HEK293 (cell line): ENCODE data around the gene VPS11.

ENCODE experiments used
- CTCF ChIA-PET: fragments of 350-600 bp; formaldehyde crosslinking; extraction: SDS; loops from one replicate; lab custom pipeline; 2021; ENCODE audit warnings: antibody characterized with exemption; lab: Yijun Ruan, JAX
- POLR2A ChIA-PET: fragments of 300-600 bp; formaldehyde crosslinking; extraction: SDS; loops from one replicate; lab custom pipeline; 2020; ENCODE audit warnings: antibody characterized with exemption, inconsistent platforms; lab: Yijun Ruan, JAX
- H3K27ac ChIP-seq: fragments of 200-500 bp; sonication (Bioruptor generic); 2 replicates; pipeline ENCODE4 v1.5.1; 2014; ENCODE audit warnings: low read depth, low read length, control low read depth, inconsistent platforms; ENCODE audit errors: extremely low read depth
- H3K36me3 ChIP-seq, 2 experiments: fragments of 200-500 bp in 1 of 2; sonication (Bioruptor generic) in 1 of 2; 1 replicate in 1 of 2; 2 replicates in 1 of 2; pipeline ENCODE4 v1.5.1; 2014 to 2017; ENCODE audit warnings: inconsistent platforms in 2 of 2, low read length in 2 of 2; ENCODE audit not compliant: control insufficient read depth in 2 of 2, insufficient read depth in 1 of 2
- H3K4me1 ChIP-seq: fragments of 200-500 bp; sonication (Bioruptor generic); 2 replicates; pipeline ENCODE4 v1.5.1; 2014; ENCODE audit warnings: mild to moderate bottlenecking, low read length, inconsistent platforms; ENCODE audit not compliant: control insufficient read depth, insufficient read depth
- H3K4me3 ChIP-seq: 2 replicates; pipeline ENCODE4 v1.5.1; 2011; ENCODE audit warnings: low read depth, mild to moderate bottlenecking, control low read depth, low read length, moderate library complexity
- H3K9me3 ChIP-seq: fragments of 200-500 bp; sonication (Bioruptor generic); 2 replicates; pipeline ENCODE4 v1.5.1; 2014; ENCODE audit warnings: low read depth, low read length, inconsistent platforms; ENCODE audit not compliant: control insufficient read depth, insufficient read depth
- GLIS1 ChIP-seq: fragments of 450-650 bp; formaldehyde crosslinking; IDR thresholded peaks from 2 replicates; pipeline ENCODE4 v1.5.1; 2016; ENCODE audit warnings: missing biosample characterization, missing genetic modification characterization
- ZNF211 ChIP-seq: fragments of 450-650 bp; formaldehyde crosslinking; IDR thresholded peaks from 2 replicates; pipeline ENCODE4 v1.5.1; 2016; ENCODE audit warnings: low read depth, missing biosample characterization, missing genetic modification characterization
- ZNF394 ChIP-seq: fragments of 450-650 bp; formaldehyde crosslinking; IDR thresholded peaks from 2 replicates; pipeline ENCODE4 v1.5.1; 2016; ENCODE audit warnings: missing biosample characterization, missing genetic modification characterization, mild to moderate bottlenecking, moderate library complexity, borderline replicate concordance
- ZNF398 ChIP-seq: fragments of 450-650 bp; formaldehyde crosslinking; IDR thresholded peaks from 2 replicates; pipeline ENCODE4 v1.5.1; 2017; ENCODE audit warnings: missing biosample characterization, missing genetic modification characterization
- ZNF426 ChIP-seq: fragments of 450-650 bp; formaldehyde crosslinking; IDR thresholded peaks from 2 replicates; pipeline ENCODE4 v1.5.1; 2017; ENCODE audit warnings: missing biosample characterization, missing genetic modification characterization, mild to moderate bottlenecking, inconsistent platforms, moderate library complexity
- ZNF521 ChIP-seq: fragments of 450-650 bp; formaldehyde crosslinking; IDR thresholded peaks from 2 replicates; pipeline ENCODE4 v1.5.1; 2017; ENCODE audit warnings: missing biosample characterization, mild to moderate bottlenecking, missing genetic modification characterization
- ZNF692 ChIP-seq: fragments of 450-650 bp; formaldehyde crosslinking; IDR thresholded peaks from 2 replicates; pipeline ENCODE4 v1.5.1; 2016; ENCODE audit warnings: missing biosample characterization, missing genetic modification characterization
- TF ChIP-seq, protein P1 (sequence below): fragments of 450-650 bp; formaldehyde crosslinking; IDR thresholded peaks from 2 replicates; pipeline ENCODE4 v1.5.0; 2017; ENCODE audit warnings: missing biosample characterization, missing genetic modification characterization, borderline replicate concordance
- TF ChIP-seq, protein P2 (sequence below): fragments of 450-650 bp; formaldehyde crosslinking; IDR thresholded peaks from 2 replicates; pipeline ENCODE4 v1.5.1; 2016; ENCODE audit warnings: missing biosample characterization, missing genetic modification characterization
- TF ChIP-seq, protein P3 (sequence below): fragments of 450-650 bp; formaldehyde crosslinking; IDR thresholded peaks from 2 replicates; pipeline ENCODE4 v1.5.1; 2017; ENCODE audit warnings: missing biosample characterization, missing genetic modification characterization

Gene VPS11

GRCh38 chr11:119078675-119079420 lies 11.2 kb downstream of the VPS11 start:
- Histone ChIP-seq H3K36me3 (peaks cover 3 to 73% of the 10 kb centered on the region in 2 experiments; a peak in 2 of 3 replicates), H3K27ac (no peak overlapping the region), H3K4me1 (no peaks in the 10 kb centered on the region), H3K9me3 (no peaks in the 10 kb centered on the region), H3K4me3 (no peak overlapping the region)
- ChIA-PET POLR2A (interaction anchor here (1.9 kb wide), 1 partner anchor 11 kb away, joined by 7 read pairs; the partner anchor contains the start of gene VPS11), CTCF (interaction anchor here (0.7 kb wide), 1 partner anchor 380 kb away, joined by 3 read pairs; no protein-coding TSS in a partner anchor)
- no peak for TF ChIP-seq ZNF394 (tag by site-specific recombination)

- ChIA-PET CTCF (interaction anchor here (1.1 kb wide), 1 partner anchor 50 kb away, joined by 3 read pairs; no protein-coding TSS in a partner anchor), POLR2A (interaction anchor here (0.6 to 2.4 kb wide), 3 partner anchors 10 to 120 kb away, joined by 3 to 9 read pairs (median 7); partner anchors contain the start of gene VPS11)
- Histone ChIP-seq H3K27ac (no peak overlapping the region), H3K4me3 (no peak overlapping the region), H3K4me1 (0 out of 2 replicates have a peak, but pooled peaks cover 3% of the 10 kb centered on the region), H3K9me3 (no peaks in the 10 kb centered on the region), H3K36me3 (peaks cover 0 to 57% of the 10 kb centered on the region in 2 experiments; a peak in 2 of 3 replicates)
- TF ChIP-seq ZNF426 (tag by site-specific recombination), result no peak
- TF ChIP-seq ZNF211, result no peak
- TF ChIP-seq ZNF521 (tag by site-specific recombination), result no peak
- no peak for TF ChIP-seq ZNF692 (tag by site-specific recombination)
- TF ChIP-seq, protein P1, sequence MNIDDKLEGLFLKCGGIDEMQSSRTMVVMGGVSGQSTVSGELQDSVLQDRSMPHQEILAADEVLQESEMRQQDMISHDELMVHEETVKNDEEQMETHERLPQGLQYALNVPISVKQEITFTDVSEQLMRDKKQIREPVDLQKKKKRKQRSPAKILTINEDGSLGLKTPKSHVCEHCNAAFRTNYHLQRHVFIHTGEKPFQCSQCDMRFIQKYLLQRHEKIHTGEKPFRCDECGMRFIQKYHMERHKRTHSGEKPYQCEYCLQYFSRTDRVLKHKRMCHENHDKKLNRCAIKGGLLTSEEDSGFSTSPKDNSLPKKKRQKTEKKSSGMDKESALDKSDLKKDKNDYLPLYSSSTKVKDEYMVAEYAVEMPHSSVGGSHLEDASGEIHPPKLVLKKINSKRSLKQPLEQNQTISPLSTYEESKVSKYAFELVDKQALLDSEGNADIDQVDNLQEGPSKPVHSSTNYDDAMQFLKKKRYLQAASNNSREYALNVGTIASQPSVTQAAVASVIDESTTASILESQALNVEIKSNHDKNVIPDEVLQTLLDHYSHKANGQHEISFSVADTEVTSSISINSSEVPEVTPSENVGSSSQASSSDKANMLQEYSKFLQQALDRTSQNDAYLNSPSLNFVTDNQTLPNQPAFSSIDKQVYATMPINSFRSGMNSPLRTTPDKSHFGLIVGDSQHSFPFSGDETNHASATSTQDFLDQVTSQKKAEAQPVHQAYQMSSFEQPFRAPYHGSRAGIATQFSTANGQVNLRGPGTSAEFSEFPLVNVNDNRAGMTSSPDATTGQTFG, result no peak
- TF ChIP-seq GLIS1, result no peak
- TF ChIP-seq, protein P2, sequence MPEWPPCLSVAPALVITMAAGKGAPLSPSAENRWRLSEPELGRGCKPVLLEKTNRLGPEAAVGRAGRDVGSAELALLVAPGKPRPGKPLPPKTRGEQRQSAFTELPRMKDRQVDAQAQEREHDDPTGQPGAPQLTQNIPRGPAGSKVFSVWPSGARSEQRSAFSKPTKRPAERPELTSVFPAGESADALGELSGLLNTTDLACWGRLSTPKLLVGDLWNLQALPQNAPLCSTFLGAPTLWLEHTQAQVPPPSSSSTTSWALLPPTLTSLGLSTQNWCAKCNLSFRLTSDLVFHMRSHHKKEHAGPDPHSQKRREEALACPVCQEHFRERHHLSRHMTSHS (tag by site-specific recombination), result no peak
- TF ChIP-seq, protein P3, sequence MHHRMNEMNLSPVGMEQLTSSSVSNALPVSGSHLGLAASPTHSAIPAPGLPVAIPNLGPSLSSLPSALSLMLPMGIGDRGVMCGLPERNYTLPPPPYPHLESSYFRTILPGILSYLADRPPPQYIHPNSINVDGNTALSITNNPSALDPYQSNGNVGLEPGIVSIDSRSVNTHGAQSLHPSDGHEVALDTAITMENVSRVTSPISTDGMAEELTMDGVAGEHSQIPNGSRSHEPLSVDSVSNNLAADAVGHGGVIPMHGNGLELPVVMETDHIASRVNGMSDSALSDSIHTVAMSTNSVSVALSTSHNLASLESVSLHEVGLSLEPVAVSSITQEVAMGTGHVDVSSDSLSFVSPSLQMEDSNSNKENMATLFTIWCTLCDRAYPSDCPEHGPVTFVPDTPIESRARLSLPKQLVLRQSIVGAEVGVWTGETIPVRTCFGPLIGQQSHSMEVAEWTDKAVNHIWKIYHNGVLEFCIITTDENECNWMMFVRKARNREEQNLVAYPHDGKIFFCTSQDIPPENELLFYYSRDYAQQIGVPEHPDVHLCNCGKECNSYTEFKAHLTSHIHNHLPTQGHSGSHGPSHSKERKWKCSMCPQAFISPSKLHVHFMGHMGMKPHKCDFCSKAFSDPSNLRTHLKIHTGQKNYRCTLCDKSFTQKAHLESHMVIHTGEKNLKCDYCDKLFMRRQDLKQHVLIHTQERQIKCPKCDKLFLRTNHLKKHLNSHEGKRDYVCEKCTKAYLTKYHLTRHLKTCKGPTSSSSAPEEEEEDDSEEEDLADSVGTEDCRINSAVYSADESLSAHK (tag by site-specific recombination), result no peak
- no peak for TF ChIP-seq ZNF398
Observed at GRCh38 chr11:119081682-119082260, 14.2 kb downstream of the VPS11 start.
